K562 (cell line): ENCODE data around the gene RALGPS1. TPM values are rescaled to one million over a fixed set of nuclear protein-coding genes. Genes with fewer than 3 reads are reported as not detected.

Source experiments
- TEAD1 ChIP-seq, 2 experiments: fragments of 450-650 bp in 1 of 2; sonication (generic) in 1 of 2; formaldehyde crosslinking; IDR thresholded peaks; 2 replicates each; pipeline versions ENCODE4 v1.4.0 to v1.8.0; 2020 to 2022; ENCODE audit warnings: mild to moderate bottlenecking in 2 of 2, missing genetic modification reagents in 1 of 2
- polyA plus RNA-seq, 8 experiments: library from polyadenylated mRNA; depleted of rRNA in 4 of 8; stranded (reverse) in 5 of 8; unstranded in 3 of 8; fragments of >200 nt; fragmentation: Nextera tagmentation in 2 of 8; fragmentation: Illumina TruSeq in 1 of 8; extraction: Ambion mirVana in 2 of 8; extraction: Trizol in 1 of 8; gene quantifications; 2 replicates each; pipeline versions ENCODE4 v1.2.1 to v1.2.3, GENCODE V29; 2011 to 2014; ENCODE audit warnings: inconsistent platforms in 1 of 8, missing spikeins in 1 of 8
- total RNA-seq, 7 experiments: library from RNA; depleted of rRNA in 6 of 7; stranded (reverse); fragments of >200 nt in 6 of 7; fragmentation: Illumina TruSeq in 2 of 7; extraction: Trizol in 2 of 7; gene quantifications; 2 replicates each; pipeline versions ENCODE4 v1.2.1 to v1.2.3, GENCODE V29; 2011 to 2021; ENCODE audit warnings: low replicate concordance in 1 of 7
- TF ChIP-seq, protein P1 (sequence below), 2 experiments: fragments of 450-650 bp in 1 of 2; sonication (generic) in 1 of 2; formaldehyde crosslinking in 1 of 2; IDR thresholded peaks; 2 replicates each; pipeline versions ENCODE4 v1.7.1 to v1.9.0; 2016 to 2022; ENCODE audit warnings: inconsistent platforms in 1 of 2, mild to moderate bottlenecking in 1 of 2, missing genetic modification reagents in 1 of 2
- TF ChIP-seq, protein P2 (sequence below), 2 experiments: fragments of 450-650 bp in 1 of 2; IDR thresholded peaks; 2 replicates each; pipeline ENCODE4 v1.6.1; 2011 to 2017; ENCODE audit warnings: low read depth in 2 of 2, antibody characterized with exemption in 1 of 2, borderline replicate concordance in 1 of 2, low read length in 1 of 2, mild to moderate bottlenecking in 1 of 2, mixed read lengths in 1 of 2; ENCODE audit not compliant: control insufficient read depth in 1 of 2
- TF ChIP-seq, protein P3 (sequence below): fragments of 250-450 bp; sonication (Bioruptor Pico); IDR thresholded peaks from 2 replicates; pipeline ENCODE4 v1.4.0; 2020; ENCODE audit warnings: borderline replicate concordance

The RALGPS1 gene
- total and polyA plus RNA-seq, 9 of the 15 experiments (the other 6 are each of a cell fraction or from before 2014, with no cell fraction given) = 0.04 to 2.6 (median 1.5) TPM

DNA sequence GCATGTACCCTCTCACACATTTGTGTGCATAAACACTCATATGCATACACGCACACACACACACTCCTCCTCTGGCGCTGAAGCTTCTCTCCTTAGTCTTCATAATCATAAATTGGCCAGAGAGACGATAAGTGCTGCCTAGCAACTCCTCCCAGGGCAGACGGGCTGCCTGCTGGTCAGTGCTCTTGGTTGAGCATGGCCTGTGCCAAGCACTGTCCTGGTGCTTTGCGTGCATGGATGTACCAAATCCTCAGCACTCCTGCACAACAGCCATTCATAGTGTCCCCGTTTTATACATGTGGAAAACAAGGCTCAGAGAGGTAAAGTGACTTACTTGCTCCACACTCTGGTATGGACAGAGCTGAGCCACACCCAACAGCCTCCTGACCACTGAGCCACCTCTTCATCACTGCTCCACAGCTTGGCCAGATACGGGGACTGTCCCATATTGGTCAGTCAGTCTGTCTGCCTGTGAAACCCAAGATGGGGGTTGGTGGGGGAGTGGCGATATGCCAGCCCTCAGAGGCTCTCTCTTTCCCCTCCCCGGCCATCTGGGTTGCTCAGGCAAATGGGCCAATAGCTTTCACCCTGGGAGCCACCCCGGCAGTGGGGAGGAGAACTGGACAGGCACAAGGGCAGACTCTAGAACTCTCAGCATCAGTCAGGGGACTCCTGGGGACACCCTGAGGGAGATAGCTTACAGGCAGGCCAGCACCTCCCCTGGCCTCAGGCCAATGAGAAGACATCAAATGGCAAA is 285.7 kb downstream of the RALGPS1 start (continued):
- TF ChIP-seq, protein P1, sequence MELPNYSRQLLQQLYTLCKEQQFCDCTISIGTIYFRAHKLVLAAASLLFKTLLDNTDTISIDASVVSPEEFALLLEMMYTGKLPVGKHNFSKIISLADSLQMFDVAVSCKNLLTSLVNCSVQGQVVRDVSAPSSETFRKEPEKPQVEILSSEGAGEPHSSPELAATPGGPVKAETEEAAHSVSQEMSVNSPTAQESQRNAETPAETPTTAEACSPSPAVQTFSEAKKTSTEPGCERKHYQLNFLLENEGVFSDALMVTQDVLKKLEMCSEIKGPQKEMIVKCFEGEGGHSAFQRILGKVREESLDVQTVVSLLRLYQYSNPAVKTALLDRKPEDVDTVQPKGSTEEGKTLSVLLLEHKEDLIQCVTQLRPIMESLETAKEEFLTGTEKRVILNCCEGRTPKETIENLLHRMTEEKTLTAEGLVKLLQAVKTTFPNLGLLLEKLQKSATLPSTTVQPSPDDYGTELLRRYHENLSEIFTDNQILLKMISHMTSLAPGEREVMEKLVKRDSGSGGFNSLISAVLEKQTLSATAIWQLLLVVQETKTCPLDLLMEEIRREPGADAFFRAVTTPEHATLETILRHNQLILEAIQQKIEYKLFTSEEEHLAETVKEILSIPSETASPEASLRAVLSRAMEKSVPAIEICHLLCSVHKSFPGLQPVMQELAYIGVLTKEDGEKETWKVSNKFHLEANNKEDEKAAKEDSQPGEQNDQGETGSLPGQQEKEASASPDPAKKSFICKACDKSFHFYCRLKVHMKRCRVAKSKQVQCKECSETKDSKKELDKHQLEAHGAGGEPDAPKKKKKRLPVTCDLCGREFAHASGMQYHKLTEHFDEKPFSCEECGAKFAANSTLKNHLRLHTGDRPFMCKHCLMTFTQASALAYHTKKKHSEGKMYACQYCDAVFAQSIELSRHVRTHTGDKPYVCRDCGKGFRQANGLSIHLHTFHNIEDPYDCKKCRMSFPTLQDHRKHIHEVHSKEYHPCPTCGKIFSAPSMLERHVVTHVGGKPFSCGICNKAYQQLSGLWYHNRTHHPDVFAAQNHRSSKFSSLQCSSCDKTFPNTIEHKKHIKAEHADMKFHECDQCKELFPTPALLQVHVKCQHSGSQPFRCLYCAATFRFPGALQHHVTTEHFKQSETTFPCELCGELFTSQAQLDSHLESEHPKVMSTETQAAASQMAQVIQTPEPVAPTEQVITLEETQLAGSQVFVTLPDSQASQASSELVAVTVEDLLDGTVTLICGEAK (IDR thresholded peaks at IDR 0.05) = no peak
- TF ChIP-seq, protein P1 (CRISPR knock-in tag; IDR thresholded peaks at IDR 0.05) = no peak
- TF ChIP-seq, protein P2, sequence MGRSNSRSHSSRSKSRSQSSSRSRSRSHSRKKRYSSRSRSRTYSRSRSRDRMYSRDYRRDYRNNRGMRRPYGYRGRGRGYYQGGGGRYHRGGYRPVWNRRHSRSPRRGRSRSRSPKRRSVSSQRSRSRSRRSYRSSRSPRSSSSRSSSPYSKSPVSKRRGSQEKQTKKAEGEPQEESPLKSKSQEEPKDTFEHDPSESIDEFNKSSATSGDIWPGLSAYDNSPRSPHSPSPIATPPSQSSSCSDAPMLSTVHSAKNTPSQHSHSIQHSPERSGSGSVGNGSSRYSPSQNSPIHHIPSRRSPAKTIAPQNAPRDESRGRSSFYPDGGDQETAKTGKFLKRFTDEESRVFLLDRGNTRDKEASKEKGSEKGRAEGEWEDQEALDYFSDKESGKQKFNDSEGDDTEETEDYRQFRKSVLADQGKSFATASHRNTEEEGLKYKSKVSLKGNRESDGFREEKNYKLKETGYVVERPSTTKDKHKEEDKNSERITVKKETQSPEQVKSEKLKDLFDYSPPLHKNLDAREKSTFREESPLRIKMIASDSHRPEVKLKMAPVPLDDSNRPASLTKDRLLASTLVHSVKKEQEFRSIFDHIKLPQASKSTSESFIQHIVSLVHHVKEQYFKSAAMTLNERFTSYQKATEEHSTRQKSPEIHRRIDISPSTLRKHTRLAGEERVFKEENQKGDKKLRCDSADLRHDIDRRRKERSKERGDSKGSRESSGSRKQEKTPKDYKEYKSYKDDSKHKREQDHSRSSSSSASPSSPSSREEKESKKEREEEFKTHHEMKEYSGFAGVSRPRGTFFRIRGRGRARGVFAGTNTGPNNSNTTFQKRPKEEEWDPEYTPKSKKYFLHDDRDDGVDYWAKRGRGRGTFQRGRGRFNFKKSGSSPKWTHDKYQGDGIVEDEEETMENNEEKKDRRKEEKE (IDR thresholded peaks at IDR 0.05; ENCODE audit: borderline replicate concordance in 1 of 2, control insufficient read depth in 1 of 2, low read depth in 2 of 2, low read length in 1 of 2) = no peak
- TF ChIP-seq, protein P3, sequence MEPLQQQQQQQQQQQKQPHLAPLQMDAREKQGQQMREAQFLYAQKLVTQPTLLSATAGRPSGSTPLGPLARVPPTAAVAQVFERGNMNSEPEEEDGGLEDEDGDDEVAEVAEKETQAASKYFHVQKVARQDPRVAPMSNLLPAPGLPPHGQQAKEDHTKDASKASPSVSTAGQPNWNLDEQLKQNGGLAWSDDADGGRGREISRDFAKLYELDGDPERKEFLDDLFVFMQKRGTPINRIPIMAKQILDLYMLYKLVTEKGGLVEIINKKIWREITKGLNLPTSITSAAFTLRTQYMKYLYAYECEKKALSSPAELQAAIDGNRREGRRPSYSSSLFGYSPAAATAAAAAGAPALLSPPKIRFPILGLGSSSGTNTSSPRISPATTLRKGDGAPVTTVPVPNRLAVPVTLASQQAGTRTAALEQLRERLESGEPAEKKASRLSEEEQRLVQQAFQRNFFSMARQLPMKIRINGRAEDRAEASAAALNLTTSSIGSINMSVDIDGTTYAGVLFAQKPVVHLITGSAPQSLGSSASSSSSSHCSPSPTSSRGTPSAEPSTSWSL (CRISPR knock-in tag) = no peak
- no peak for TF ChIP-seq TEAD1 (CRISPR knock-in tag; IDR thresholded peaks at IDR 0.05)
